ENCODE data around the gene RASGRF2.

DNA sequence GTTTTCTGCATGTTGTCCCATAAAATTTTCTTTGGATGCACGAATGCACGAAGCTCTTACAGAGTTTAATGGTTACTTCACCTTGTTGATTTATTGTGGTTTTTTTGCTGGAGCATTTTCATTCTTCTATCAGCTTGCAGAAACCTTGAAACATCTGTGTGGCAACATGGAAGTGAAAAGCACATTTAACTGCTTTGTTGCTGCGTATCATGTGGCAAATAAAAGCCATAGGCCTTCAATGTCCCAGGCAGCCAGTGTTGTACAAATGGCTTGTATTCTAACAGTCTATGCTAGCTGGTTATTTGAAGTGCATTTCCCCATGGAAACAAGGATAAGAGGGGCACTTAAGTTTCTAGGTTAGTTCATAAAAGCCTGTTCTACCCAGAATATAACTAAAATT, 42.5 kb upstream of the RASGRF2 start:
- TF ChIP-seq NR3C1 (IDR thresholded peaks at IDR 0.05) (no peak), CTCF (IDR thresholded peaks at IDR 0.05) (no peak), KDM1A (IDR thresholded peaks at IDR 0.05; ENCODE audit: low read depth) (no peak), KDM5A (IDR thresholded peaks at IDR 0.05) (no peak), MYC (IDR thresholded peaks at IDR 0.05; ENCODE audit: borderline replicate concordance, low read length) (no peak), SMC3 (IDR thresholded peaks at IDR 0.05) (no peak)

Measured in A549 (cell line).